Ovary (tissue), 9 donors: Measurements from ENCODE around the gene RALB. TPM values are rescaled to one million over a fixed set of nuclear protein-coding genes. Genes with fewer than 3 reads are reported as not detected.

Source experiments
- DNase-seq, 5 donors: peaks; one replicate each; pipeline ENCODE4 v3.0.0-alpha.2; 2019 to 2020
- H3K27ac ChIP-seq, 2 donors: fragments of 200-600 bp; one replicate each; pipeline versions ENCODE4 v1.5.1 to v1.8.0; 2019 to 2022
- H3K27me3 ChIP-seq: fragments of 200-600 bp; one replicate; pipeline ENCODE4 v1.8.0; 2022
- H3K36me3 ChIP-seq: fragments of 200-600 bp; sonication (generic); one replicate; pipeline ENCODE4 v1.5.1; 2019
- H3K4me1 ChIP-seq: one replicate; pipeline ENCODE4 v1.8.1; 2013; ENCODE audit warnings: mild to moderate bottlenecking, moderate library complexity; ENCODE audit not compliant: insufficient read depth
- H3K4me3 ChIP-seq: fragments of 200-600 bp; sonication (generic); one replicate; pipeline ENCODE4 v1.5.1; 2017
- H3K9me3 ChIP-seq, 2 donors: fragments of 200-600 bp in 1 of 2; sonication (generic) in 1 of 2; one replicate each; pipeline versions ENCODE4 v1.5.1 to v1.8.1; 2013 to 2019; ENCODE audit warnings: mild to moderate bottlenecking in 1 of 2, moderate library complexity in 1 of 2
- EP300 ChIP-seq: sonication (generic); formaldehyde crosslinking; IDR thresholded peaks from one replicate; pipeline ENCODE4 v1.6.1; 2017; ENCODE audit warnings: antibody characterized with exemption
- POLR2A ChIP-seq: fragments of 450-650 bp; IDR thresholded peaks from one replicate; pipeline ENCODE4 v1.6.1; 2017; ENCODE audit warnings: antibody characterized with exemption, mild to moderate bottlenecking, moderate library complexity
- WGBS, 3 donors: extraction: QIAGEN DNeasy Blood & Tissue Kit in 1 of 3; methylation state at CpG; one replicate each; pipeline versions ENCODE4 v1.1.5 to v1.1.7; 2013 to 2017; 5-methylcytosine and 5-hydroxymethylcytosine counted together
- intact Hi-C, 4 donors: fragments of 100-400 bp; cut with DNase I; formaldehyde crosslinking; loops; one replicate each; pipeline versions ENCODE4 v1.11.0 to v1.15.1; 2022 to 2023
- polyA plus RNA-seq, 2 donors: library from polyadenylated mRNA; stranded (reverse); fragments of 200-250 nt in 1 of 2; fragments of 350-450 nt in 1 of 2; fragmentation: Illumina TruSeq in 1 of 2; extraction: RNeasy Lipid Tissue Mini Kit (QIAGEN cat#74804) in 1 of 2; gene quantifications; one replicate each; pipeline ENCODE4 v1.2.3, GENCODE V29; 2013 to 2014
- total RNA-seq, 7 donors: library from RNA; depleted of rRNA in 2 of 7; stranded (reverse); fragments of >200 nt in 2 of 7; fragmentation: NEBNext Ultra II Directional in 3 of 7; extraction: Animal tissue kit (Norgen Biotek cat#: 25700) in 3 of 7; gene quantifications; one replicate each; pipeline versions ENCODE4 v1.1.0 to v1.2.4, GENCODE V29; 2016 to 2023
- TF ChIP-seq, protein P1 (sequence below), 3 donors: fragments of 450-650 bp in 2 of 3; fragments of 200-600 bp in 1 of 3; IDR thresholded peaks; one replicate each; pipeline versions ENCODE4 v1.5.1 to v1.8.0; 2016 to 2022; ENCODE audit warnings: antibody characterized with exemption in 3 of 3, mild to moderate bottlenecking in 1 of 3
- donor health status: DM: no; HTN: no; CAD: no; lungs with moderate emphysema.
- donor health status: DM: no; HTN: no; CAD: no.
- donor health status: Bipolar disorder and iron deficiency.
- donor health status: DM: yes; HTN: yes; CAD: no.
- donor health status: DM: no; HTN: no; CAD: no.
- donor health status: DM: yes; HTN: yes; CAD: no.

Gene RALB
- total and polyA plus RNA-seq, 9 donors, result 18.2 to 92.7 (median 34.9) TPM

DNA sequence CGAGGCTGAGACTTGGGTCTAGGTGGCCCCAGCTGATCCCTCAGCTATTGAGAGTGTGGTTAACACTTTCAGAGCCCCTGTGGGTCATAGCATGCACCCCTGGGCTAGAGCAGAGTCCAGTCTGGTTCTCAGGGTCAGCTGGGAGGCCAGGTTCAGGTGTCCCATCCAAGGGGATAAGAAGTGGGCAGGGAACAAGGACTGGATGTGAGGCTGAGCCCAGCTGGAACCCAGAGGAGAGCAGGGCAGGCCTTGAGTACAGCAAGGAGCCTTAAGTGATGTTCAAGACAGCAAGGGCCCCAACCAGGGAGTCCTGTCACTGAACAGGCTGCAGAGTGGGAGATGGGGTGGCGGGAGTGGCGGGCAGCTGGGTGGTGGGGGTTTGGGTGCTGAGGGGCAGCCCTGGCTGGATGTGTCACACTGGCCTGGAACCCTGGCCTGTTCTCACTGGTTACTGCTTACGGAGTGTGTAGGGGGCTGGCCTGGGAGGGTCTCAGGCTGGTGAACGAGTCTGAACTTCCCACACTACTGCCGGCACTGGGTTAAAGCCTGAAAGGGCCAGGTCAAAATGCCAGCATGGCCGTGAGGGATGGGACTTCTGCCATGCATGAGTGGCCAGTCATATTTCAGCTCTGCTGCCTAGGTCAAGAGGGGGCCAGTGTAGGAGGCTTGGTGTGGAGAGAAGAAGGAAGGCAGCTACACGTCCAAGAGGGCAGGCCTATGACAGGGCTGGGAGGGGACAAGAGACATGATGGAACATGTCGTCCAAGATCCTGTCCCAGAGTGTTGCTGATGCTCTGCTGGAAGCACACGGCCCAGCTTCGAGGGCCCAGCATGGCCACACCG, 43.0 kb upstream of the RALB start:
- no peak for DNase-seq
- no peaks in the 10 kb centered on the region for H3K9me3 ChIP-seq

DNA sequence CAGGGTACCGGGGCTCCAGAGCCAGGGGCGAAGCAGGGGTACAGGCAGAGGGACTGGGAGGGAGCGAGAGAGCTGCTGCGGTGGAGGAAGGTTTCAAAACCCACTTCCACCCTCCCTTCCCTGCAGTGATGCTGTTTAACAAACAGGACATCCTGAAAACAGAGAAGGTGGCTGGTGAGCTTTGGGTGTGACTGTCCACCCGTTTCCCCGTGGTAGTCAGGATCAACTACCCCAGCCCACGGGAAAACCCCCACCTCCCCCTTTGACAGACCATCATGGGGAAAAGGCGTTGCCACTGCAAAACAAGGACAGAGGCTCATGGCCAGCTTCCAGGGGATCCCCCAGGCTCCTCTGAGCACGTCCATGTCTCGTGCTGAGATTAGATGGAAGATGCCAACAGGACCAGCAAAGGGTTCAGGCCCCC, 42.4 kb upstream of the RALB start:
- no peaks in the 10 kb centered on the region for H3K27me3 ChIP-seq
- no peak for DNase-seq
- no peaks in the 10 kb centered on the region for H3K9me3 ChIP-seq
- H3K4me1 ChIP-seq, result no peaks in the 10 kb centered on the region
- no peak overlapping the region for H3K27ac ChIP-seq
- intact Hi-C loops, result no loop called here
- 71 to 81% (median 73%) methylated on average over 10 of the region's 10 CpGs for WGBS, 3 donors
- H3K36me3 ChIP-seq, result no peaks in the 10 kb centered on the region
- H3K4me3 ChIP-seq, result no peak overlapping the region
- no peak for TF ChIP-seq EP300
- TF ChIP-seq, protein P1, sequence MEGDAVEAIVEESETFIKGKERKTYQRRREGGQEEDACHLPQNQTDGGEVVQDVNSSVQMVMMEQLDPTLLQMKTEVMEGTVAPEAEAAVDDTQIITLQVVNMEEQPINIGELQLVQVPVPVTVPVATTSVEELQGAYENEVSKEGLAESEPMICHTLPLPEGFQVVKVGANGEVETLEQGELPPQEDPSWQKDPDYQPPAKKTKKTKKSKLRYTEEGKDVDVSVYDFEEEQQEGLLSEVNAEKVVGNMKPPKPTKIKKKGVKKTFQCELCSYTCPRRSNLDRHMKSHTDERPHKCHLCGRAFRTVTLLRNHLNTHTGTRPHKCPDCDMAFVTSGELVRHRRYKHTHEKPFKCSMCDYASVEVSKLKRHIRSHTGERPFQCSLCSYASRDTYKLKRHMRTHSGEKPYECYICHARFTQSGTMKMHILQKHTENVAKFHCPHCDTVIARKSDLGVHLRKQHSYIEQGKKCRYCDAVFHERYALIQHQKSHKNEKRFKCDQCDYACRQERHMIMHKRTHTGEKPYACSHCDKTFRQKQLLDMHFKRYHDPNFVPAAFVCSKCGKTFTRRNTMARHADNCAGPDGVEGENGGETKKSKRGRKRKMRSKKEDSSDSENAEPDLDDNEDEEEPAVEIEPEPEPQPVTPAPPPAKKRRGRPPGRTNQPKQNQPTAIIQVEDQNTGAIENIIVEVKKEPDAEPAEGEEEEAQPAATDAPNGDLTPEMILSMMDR (IDR thresholded peaks at IDR 0.05), result no peak
- no peak for TF ChIP-seq POLR2A

More for the DNA sequence above, 43.0 kb upstream of the RALB start:
- Histone ChIP-seq H3K27ac (no peak overlapping the region), H3K36me3 (no peaks in the 10 kb centered on the region), H3K27me3 (no peaks in the 10 kb centered on the region), H3K4me1 (no peaks in the 10 kb centered on the region), H3K4me3 (no peak overlapping the region)
- WGBS, 3 donors, result 79 to 85% (median 84%) methylated on average over 12 of the region's 12 CpGs
- intact Hi-C loops, result no loop called here
- TF ChIP-seq, protein P1 (IDR thresholded peaks at IDR 0.05), result no peak
- no peak for TF ChIP-seq POLR2A
- TF ChIP-seq EP300, result no peak

DNA sequence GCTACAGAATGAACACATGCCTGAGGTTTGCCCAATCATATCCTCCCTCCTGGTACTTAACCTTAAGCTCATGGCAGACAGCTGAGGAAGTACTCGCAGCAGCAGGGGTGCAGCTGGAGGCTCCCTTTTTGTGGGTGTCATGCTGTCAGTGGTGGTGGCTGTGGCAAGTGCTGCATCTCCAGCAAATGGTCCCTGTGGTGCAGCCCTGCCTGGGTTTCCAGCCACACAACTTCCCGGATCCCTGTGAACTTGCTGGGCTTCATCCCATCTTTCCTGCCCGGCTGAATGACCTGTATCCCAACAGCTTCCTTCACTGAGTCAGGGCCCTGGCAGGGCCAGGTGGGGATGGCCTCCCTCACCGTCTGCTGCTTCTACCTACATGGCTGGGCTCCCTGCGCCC, 34.5 kb upstream of the RALB start:
- no peak for DNase-seq
- H3K27me3 ChIP-seq, result no peaks in the 10 kb centered on the region
- no peak for TF ChIP-seq POLR2A
- TF ChIP-seq, protein P1 (IDR thresholded peaks at IDR 0.05), result no peak
- no peak for TF ChIP-seq EP300
- H3K9me3 ChIP-seq, result no peaks in the 10 kb centered on the region
- 87 to 97% (median 94%) methylated on average over 5 of the region's 5 CpGs for WGBS, 3 donors
- intact Hi-C loops, result no loop called here
- H3K4me1 ChIP-seq, result no peaks in the 10 kb centered on the region
- no peaks in the 10 kb centered on the region for H3K36me3 ChIP-seq
- no peak overlapping the region for H3K4me3 ChIP-seq
- no peak overlapping the region for H3K27ac ChIP-seq

DNA sequence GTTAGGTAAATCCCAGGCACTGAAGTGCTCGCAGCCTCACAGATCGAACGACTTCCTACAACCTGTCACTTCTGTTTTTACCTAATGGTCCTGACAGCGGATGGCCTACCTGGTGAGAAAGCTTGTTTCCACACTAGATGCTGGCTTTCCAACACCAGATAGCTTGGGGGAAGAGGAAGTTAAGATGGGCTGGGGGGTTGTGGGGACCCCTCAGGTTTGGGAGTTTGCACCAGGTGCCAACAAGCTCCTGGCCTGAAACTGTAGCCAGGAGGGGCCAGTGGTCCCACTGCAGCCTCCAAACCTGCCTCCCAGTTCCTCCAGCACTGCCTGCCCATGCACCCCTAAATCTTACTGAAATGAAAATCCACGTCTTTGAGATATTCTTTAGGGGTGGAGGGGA, 33.4 kb upstream of the RALB start:
- H3K27me3 ChIP-seq, result no peaks in the 10 kb centered on the region
- TF ChIP-seq POLR2A, result no peak
- TF ChIP-seq, protein P1 (IDR thresholded peaks at IDR 0.05), result no peak
- TF ChIP-seq EP300, result no peak
- 96 to 97% (median 96%) methylated on average over 5 of the region's 5 CpGs for WGBS, 3 donors
- peaks cover 6% of the 10 kb centered on the region for H3K4me1 ChIP-seq
- H3K4me3 ChIP-seq, result no peak overlapping the region
- intact Hi-C loops, result no loop called here
- H3K27ac ChIP-seq, result no peak overlapping the region
- H3K9me3 ChIP-seq, result no peaks in the 10 kb centered on the region
- DNase-seq, result no peak
- no peaks in the 10 kb centered on the region for H3K36me3 ChIP-seq
